ENCODE data around the gene TAF1D.

- no peak; the same call in 1 of the 2 replicates for TF ChIP-seq POLR2AphosphoS5 (IDR thresholded peaks at IDR 0.05; ENCODE audit: borderline replicate concordance, low read depth, low read length)
- TF ChIP-seq EZH2 (IDR thresholded peaks at IDR 0.05) = no peak
- TF ChIP-seq FOXP2 (optimal IDR thresholded peaks at IDR 0.05; ENCODE audit: control extremely low read depth, extremely low read length, insufficient read depth) = no peak
Measured at GRCh38 chr11:93733474-93733873, 7.8 kb downstream of the TAF1D start.

All from SK-N-MC (cell line).